ENCODE measurements around the gene PTGIR.

Gene PTGIR

DNA sequence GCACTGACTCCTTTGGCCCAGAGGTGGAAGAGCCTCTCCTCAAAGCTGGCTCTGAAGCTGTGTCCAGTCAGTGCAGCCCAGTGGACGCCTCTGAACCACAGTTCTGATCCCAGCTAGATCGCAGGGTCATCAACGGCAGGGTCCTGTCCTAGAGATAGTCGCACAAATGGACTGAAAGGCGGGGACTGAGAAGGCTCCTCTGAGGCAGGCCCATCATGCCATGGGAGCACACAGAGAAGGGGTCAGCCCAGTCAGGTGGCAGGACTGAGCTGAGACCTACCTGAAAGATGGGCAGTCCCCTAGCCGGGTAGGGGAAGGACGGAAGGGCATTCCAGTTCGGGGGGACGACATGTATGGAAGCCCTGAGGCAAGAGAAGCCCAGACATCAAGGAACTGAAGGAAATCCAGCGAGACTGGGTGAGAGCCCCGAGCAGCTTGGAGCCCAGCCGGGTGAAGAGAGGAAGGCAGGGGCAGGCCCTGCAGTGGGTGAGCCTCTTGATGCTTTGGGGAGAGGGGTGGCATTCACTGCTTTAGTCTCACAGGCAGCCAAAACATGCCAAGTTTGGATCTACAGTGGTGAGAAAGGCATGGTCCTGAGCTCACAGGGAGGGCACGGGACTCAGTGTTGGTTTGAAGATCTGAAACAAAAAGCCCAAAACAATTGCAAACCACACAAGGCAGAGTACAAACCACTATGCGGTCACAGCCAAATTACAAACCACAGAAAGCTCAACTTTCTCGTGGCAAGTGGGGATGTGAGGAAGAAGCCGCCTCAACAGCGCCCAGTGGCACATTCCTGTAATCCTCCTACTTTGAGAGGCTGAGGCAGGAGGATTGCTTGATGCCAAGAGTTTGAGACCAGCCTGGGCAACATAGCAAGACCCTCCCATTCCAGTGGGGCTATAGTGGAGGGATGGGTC lies 13.8 kb downstream of the PTGIR start:
- Histone ChIP-seq H3K4me3 (replicated peaks; ENCODE audit: low read depth, low read length) (no peak overlapping the region), H3K36me3 (ENCODE audit: control insufficient read depth, insufficient read depth, low read length) (peaks cover 35% of the 10 kb centered on the region), H3K27me3 (replicated peaks; ENCODE audit: control insufficient read depth, insufficient read depth, low read length) (no peaks in the 10 kb centered on the region)
- no peak for TF ChIP-seq CTCF (IDR thresholded peaks at IDR 0.05; ENCODE audit: insufficient read depth, low read length, poor library complexity, severe bottlenecking)
- DNase-seq (ENCODE audit: extremely low read depth, insufficient read length), result no peak

- peaks cover 41% of the 10 kb centered on the region for H3K36me3 ChIP-seq (ENCODE audit: control insufficient read depth, insufficient read depth, low read length)
- DNase-seq (ENCODE audit: extremely low read depth, insufficient read length), result no peak
- no peak overlapping the region for H3K4me3 ChIP-seq (replicated peaks; ENCODE audit: low read depth, low read length)
- no peak for TF ChIP-seq CTCF (IDR thresholded peaks at IDR 0.05; ENCODE audit: insufficient read depth, low read length, poor library complexity, severe bottlenecking)
- H3K27me3 ChIP-seq (replicated peaks; ENCODE audit: control insufficient read depth, insufficient read depth, low read length), result no peaks in the 10 kb centered on the region
These were observed 14.5 kb downstream of the PTGIR start for GRCh38 chr19:46610413-46610775.

GRCh38 chr19:46609511-46610412 lies 15.1 kb downstream of the PTGIR start:
- H3K27me3 ChIP-seq (replicated peaks; ENCODE audit: control insufficient read depth, insufficient read depth, low read length), result no peaks in the 10 kb centered on the region
- peaks cover 43% of the 10 kb centered on the region for H3K36me3 ChIP-seq (ENCODE audit: control insufficient read depth, insufficient read depth, low read length)
- H3K4me3 ChIP-seq (replicated peaks; ENCODE audit: low read depth, low read length), result no peak overlapping the region
- DNase-seq (ENCODE audit: extremely low read depth, insufficient read length), result no peak
- TF ChIP-seq CTCF (IDR thresholded peaks at IDR 0.05; ENCODE audit: insufficient read depth, low read length, poor library complexity, severe bottlenecking), result no peak

- no peak for TF ChIP-seq CTCF (IDR thresholded peaks at IDR 0.05; ENCODE audit: insufficient read depth, low read length, poor library complexity, severe bottlenecking)
- Histone ChIP-seq H3K36me3 (ENCODE audit: control insufficient read depth, insufficient read depth, low read length) (peaks cover 43% of the 10 kb centered on the region), H3K27me3 (replicated peaks; ENCODE audit: control insufficient read depth, insufficient read depth, low read length) (no peaks in the 10 kb centered on the region), H3K4me3 (replicated peaks; ENCODE audit: low read depth, low read length) (no peak overlapping the region)
- no peak for DNase-seq (ENCODE audit: extremely low read depth, insufficient read length)
These were observed 16.1 kb downstream of the PTGIR start for GRCh38 chr19:46608581-46609345.

DNA sequence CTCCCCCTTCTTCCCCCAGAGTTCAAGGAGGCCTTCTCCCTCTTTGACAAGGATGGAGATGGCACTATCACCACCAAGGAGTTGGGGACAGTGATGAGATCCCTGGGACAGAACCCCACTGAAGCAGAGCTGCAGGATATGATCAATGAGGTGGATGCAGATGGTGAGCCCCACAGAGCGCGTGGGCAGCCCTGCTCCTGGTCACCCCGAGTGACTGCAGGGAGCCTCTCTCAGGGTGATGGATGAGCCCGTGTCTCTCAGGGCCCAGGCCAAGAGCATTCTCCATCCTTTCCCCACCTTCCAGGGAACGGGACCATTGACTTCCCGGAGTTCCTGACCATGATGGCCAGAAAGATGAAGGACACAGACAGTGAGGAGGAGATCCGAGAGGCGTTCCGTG lies 16.7 kb downstream of the PTGIR start:
- TF ChIP-seq CTCF (IDR thresholded peaks at IDR 0.05; ENCODE audit: insufficient read depth, low read length, poor library complexity, severe bottlenecking), result no peak
- Histone ChIP-seq H3K4me3 (replicated peaks; ENCODE audit: low read depth, low read length) (no peak overlapping the region), H3K27me3 (replicated peaks; ENCODE audit: control insufficient read depth, insufficient read depth, low read length) (no peaks in the 10 kb centered on the region), H3K36me3 (ENCODE audit: control insufficient read depth, insufficient read depth, low read length) (peaks cover 43% of the 10 kb centered on the region)
- DNase-seq (ENCODE audit: extremely low read depth, insufficient read length), result no peak

All from GM06990 (cell line).